ENCODE data around the gene ASB16. TPM values are rescaled to one million over a fixed set of nuclear protein-coding genes. Genes with fewer than 3 reads are reported as not detected.

ASB16 gene
- total RNA-seq, 2 experiments from 2014 or later = 0.30 to 0.44 TPM

- Histone ChIP-seq H4K20me1 (ENCODE audit: insufficient read depth, low read length) (no peaks in the 10 kb centered on the region), H3K9me2 (ENCODE audit: insufficient read depth, low read length) (no peaks in the 10 kb centered on the region), H3K79me2 (ENCODE audit: insufficient read depth, low read depth, low read length) (no peaks in the 10 kb centered on the region), H3K4me1 (ENCODE audit: insufficient read depth, low read length, poor library complexity, severe bottlenecking) (peaks cover 26% of the 10 kb centered on the region), H3K4me2 (ENCODE audit: low read length) (peak overlapping the region; percentile 15; the same call in 1 of the 2 replicates), H3K27ac (ENCODE audit: low read depth, low read length, poor library complexity, severe bottlenecking) (no peak overlapping the region), H3K36me3 (ENCODE audit: insufficient read depth, low read length) (peaks cover 4% of the 10 kb centered on the region; the same call in 1 of the 2 replicates), H3K9me3 (ENCODE audit: low read length) (no peaks in the 10 kb centered on the region), H2AFZ (ENCODE audit: low read length) (no peak overlapping the region), H3K4me3 (ENCODE audit: low read depth, low read length, poor library complexity, severe bottlenecking) (no peak overlapping the region)
- ChIA-PET POLR2A (no interaction called here), CTCF (ENCODE audit: unreplicated experiment) (no interaction called here)
- no TSS peak for BruUV-seq (replicated peaks)
- no peak for DNase-seq (ENCODE audit: low spot score)
- TF ChIP-seq CTCF (conservative IDR thresholded peaks at IDR 0.05; ENCODE audit: low read length) (no peak), EZH2phosphoT487 (IDR thresholded peaks at IDR 0.05; ENCODE audit: borderline replicate concordance, low read depth, low read length) (no peak)
- intact Hi-C loops (cut with micrococcal nuclease; ENCODE audit: unreplicated experiment) = no loop called here
Measured at GRCh38 chr17:44170135-44170498, 387 bp upstream of the ASB16 start.

GRCh38 chr17:44171931-44172455 is 1.5 kb downstream of the ASB16 start:
- H3K27ac ChIP-seq (ENCODE audit: low read depth, low read length, poor library complexity, severe bottlenecking) = no peak overlapping the region
- H3K4me1 ChIP-seq (ENCODE audit: insufficient read depth, low read length, poor library complexity, severe bottlenecking) = peaks cover 26% of the 10 kb centered on the region
- H3K79me2 ChIP-seq (ENCODE audit: insufficient read depth, low read depth, low read length) = no peaks in the 10 kb centered on the region
- no peak for DNase-seq (ENCODE audit: low spot score)
- no peaks in the 10 kb centered on the region for H3K9me3 ChIP-seq (ENCODE audit: low read length)
- no TSS peak for BruUV-seq (replicated peaks)
- ChIA-PET POLR2A (interaction anchor here (0.9 kb wide), 1 partner anchor 27 kb away, joined by 3 read pairs; no protein-coding TSS in a partner anchor), CTCF (ENCODE audit: unreplicated experiment) (no interaction called here)
- intact Hi-C loops (cut with micrococcal nuclease; ENCODE audit: unreplicated experiment) = no loop called here
- H3K36me3 ChIP-seq (ENCODE audit: insufficient read depth, low read length) = peaks cover 22% of the 10 kb centered on the region
- TF ChIP-seq CTCF (conservative IDR thresholded peaks at IDR 0.05; ENCODE audit: low read length) (no peak), EZH2phosphoT487 (IDR thresholded peaks at IDR 0.05; ENCODE audit: borderline replicate concordance, low read depth, low read length) (no peak)
- no peaks in the 10 kb centered on the region for H4K20me1 ChIP-seq (ENCODE audit: insufficient read depth, low read length)
- H3K4me3 ChIP-seq (ENCODE audit: low read depth, low read length, poor library complexity, severe bottlenecking) = no peak overlapping the region
- H3K9me2 ChIP-seq (ENCODE audit: insufficient read depth, low read length) = no peaks in the 10 kb centered on the region
- no peak overlapping the region for H3K4me2 ChIP-seq (ENCODE audit: low read length)
- H2AFZ ChIP-seq (ENCODE audit: low read length) = no peak overlapping the region

- Histone ChIP-seq H3K36me3 (ENCODE audit: insufficient read depth, low read length) (peaks cover 43% of the 10 kb centered on the region), H3K4me2 (ENCODE audit: low read length) (no peak overlapping the region), H3K9me3 (ENCODE audit: low read length) (no peaks in the 10 kb centered on the region), H3K9me2 (ENCODE audit: insufficient read depth, low read length) (no peaks in the 10 kb centered on the region), H3K4me3 (ENCODE audit: low read depth, low read length, poor library complexity, severe bottlenecking) (no peak overlapping the region), H3K4me1 (ENCODE audit: insufficient read depth, low read length, poor library complexity, severe bottlenecking) (peaks cover 19% of the 10 kb centered on the region), H4K20me1 (ENCODE audit: insufficient read depth, low read length) (no peaks in the 10 kb centered on the region), H2AFZ (ENCODE audit: low read length) (no peak overlapping the region), H3K79me2 (ENCODE audit: insufficient read depth, low read depth, low read length) (no peaks in the 10 kb centered on the region), H3K27ac (ENCODE audit: low read depth, low read length, poor library complexity, severe bottlenecking) (no peak overlapping the region)
- ChIA-PET POLR2A (interaction anchor here (0.7 kb wide), 2 partner anchors 36 to 63 kb away, joined by 3 read pairs; no protein-coding TSS in a partner anchor), CTCF (ENCODE audit: unreplicated experiment) (no interaction called here)
- no TSS peak for BruUV-seq (replicated peaks)
- intact Hi-C loops (cut with micrococcal nuclease; ENCODE audit: unreplicated experiment) = no loop called here
- TF ChIP-seq EZH2phosphoT487 (IDR thresholded peaks at IDR 0.05; ENCODE audit: borderline replicate concordance, low read depth, low read length) = no peak
- TF ChIP-seq CTCF (conservative IDR thresholded peaks at IDR 0.05; ENCODE audit: low read length) = no peak
- DNase-seq (ENCODE audit: low spot score) = no peak
Measured at GRCh38 chr17:44174427-44174826, 3.9 kb downstream of the ASB16 start.
